C4-2B (cell line): ENCODE results near the gene DMPK.

Experiments used
- H3K27ac ChIP-seq: fragments of 450-650 bp; 2 replicates; pipeline ENCODE4 v1.5.1; 2017
- ZFX ChIP-seq: fragments of 450-650 bp; IDR thresholded peaks from 2 replicates; pipeline ENCODE4 v1.6.1; 2017
- TF ChIP-seq, protein P1 (sequence below): fragments of 450-650 bp; conservative IDR thresholded peaks from 2 replicates; pipeline ENCODE4 v1.5.1; 2017; ENCODE audit warnings: mild to moderate bottlenecking

Gene DMPK

DNA sequence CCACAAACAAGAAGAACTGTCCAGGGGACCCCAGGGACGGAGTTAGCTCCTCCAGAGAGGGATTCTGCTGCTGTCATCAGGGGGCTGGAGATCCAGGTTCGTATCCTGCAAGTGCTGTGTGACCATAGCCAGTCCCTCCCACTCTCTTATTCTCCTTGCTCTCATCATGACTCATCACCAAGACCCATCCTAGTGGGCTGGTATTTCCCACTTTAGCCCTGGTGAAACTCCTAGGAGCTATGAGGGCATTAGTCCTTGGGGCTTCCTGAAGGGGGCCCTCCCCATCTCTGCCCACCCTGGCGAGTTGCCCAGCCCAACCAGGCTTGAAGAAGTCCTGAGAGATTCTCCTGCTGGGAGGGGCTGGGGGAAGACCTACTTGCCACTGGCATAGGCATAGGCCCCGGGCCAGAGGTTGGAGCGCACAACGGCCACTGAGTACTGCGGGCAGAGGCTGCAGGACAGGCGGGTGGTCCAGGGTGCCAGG lies 17.8 kb upstream of the DMPK start:
- TF ChIP-seq, protein P1, sequence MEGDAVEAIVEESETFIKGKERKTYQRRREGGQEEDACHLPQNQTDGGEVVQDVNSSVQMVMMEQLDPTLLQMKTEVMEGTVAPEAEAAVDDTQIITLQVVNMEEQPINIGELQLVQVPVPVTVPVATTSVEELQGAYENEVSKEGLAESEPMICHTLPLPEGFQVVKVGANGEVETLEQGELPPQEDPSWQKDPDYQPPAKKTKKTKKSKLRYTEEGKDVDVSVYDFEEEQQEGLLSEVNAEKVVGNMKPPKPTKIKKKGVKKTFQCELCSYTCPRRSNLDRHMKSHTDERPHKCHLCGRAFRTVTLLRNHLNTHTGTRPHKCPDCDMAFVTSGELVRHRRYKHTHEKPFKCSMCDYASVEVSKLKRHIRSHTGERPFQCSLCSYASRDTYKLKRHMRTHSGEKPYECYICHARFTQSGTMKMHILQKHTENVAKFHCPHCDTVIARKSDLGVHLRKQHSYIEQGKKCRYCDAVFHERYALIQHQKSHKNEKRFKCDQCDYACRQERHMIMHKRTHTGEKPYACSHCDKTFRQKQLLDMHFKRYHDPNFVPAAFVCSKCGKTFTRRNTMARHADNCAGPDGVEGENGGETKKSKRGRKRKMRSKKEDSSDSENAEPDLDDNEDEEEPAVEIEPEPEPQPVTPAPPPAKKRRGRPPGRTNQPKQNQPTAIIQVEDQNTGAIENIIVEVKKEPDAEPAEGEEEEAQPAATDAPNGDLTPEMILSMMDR = no peak
- no peak for TF ChIP-seq ZFX
- no peak overlapping the region for H3K27ac ChIP-seq

DNA sequence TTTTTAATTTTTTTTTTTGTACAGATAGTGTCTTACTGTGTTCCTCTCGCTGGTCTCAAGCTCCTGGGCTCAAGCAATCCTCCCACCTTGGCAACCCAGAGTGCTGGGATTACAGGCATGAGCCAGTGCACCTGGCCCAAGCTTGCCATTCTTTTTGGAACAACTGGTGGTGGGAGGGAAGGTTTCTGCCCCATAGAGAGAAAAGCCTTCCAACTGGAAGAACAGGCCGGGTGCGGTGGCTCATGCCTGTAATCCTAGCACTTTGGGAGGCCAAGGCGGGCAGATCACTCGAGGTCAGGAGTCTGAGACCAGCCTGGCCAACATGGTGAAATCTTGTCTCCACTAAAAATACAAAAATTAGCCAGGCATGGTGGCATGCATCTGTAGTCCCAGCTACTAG lies 17.3 kb upstream of the DMPK start:
- H3K27ac ChIP-seq = peak overlapping the region; percentile 10; the same call in 1 of the 2 replicates

DNA sequence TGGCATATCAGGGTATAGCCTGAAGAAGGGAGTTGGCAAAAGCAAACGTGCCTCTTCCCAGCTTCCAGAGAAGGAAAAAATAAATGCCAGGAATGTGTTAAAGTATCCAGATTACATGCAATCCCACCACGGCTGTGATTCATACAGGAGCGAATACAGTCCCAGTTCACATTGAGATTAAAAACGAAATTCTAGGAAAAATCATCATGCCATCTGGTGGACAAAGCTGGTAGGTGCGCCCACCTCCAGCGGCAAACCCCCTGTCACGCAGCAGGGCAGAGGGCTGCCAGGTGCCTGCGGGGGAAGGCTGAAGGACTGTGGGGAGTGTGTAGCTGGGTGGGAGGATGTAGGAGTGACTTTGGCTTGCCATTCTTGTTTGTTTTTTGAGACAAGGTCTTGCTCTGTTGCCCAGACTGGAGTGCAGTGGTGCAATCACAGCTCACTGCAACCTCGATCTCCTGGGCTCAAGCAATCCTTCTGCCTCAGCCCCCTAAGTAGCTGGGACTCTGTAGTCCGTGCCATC lies 16.8 kb upstream of the DMPK start:
- no peak for TF ChIP-seq ZFX
- TF ChIP-seq, protein P1 = peak; percentile 76
- peak overlapping the region; percentile 10; the same call in 1 of the 2 replicates for H3K27ac ChIP-seq

DNA sequence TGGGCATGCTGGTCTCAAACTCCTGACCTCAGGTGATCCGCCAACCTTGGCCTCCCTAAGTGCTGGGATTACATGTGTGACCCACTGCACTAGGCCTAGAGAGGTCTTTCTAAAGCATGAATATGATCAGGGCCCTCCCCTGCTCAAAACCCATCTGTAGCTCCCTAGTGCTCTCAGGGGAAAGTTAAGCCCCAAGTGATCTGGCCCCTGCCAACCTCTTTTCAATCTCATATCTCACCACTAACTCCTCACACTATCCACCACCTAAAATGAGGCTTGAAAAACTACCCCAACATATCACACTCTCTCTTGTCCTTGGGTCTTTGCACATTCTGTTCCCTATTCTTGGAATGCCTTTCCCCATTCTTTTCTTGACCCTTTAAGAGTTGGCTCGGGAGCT lies 12.3 kb upstream of the DMPK start:
- no peak overlapping the region for H3K27ac ChIP-seq
- TF ChIP-seq, protein P1 = no peak
- TF ChIP-seq ZFX = no peak

DNA sequence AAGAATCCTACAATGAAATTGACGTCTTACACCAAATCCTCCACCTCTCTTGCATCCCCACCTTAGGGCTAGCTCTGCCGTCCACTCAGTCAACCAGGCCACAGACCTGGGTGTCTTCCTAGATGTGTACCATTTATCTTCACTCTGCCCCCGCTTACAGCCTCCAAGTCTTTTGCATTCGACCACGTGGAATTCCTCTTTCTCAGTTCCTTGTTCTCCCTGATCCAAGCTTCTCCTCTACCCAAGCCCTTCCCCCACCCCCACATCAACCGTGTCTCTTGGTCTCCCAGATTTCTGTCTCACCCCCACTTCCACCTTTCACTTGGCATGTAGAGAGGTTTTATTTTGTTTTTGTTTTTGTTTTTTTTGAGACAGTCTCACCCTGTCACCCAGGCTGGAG lies 11.6 kb upstream of the DMPK start:
- TF ChIP-seq ZFX = no peak
- TF ChIP-seq, protein P1 = no peak

DNA sequence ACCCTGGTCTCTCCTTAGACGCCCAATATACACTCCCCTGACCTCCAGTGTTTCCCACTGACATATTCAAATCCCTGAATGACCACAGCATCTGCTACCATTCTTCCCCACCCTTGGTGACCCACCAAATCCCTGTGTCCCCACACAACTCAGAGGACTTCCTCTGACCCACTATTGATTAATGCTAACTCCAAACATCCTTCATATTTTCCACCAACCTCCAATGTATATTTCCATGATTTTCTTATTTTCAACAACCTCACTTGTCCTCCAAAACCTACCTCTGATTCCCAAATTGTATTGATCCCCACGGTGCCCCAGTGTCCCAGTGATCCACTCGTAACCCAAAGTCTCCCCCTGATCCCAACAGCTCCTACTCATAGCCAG lies 10.9 kb upstream of the DMPK start:
- no peak overlapping the region for H3K27ac ChIP-seq
- TF ChIP-seq, protein P1 = no peak
- TF ChIP-seq ZFX = no peak

More for the DNA sequence above, 11.6 kb upstream of the DMPK start:
- H3K27ac ChIP-seq = no peak overlapping the region

DNA sequence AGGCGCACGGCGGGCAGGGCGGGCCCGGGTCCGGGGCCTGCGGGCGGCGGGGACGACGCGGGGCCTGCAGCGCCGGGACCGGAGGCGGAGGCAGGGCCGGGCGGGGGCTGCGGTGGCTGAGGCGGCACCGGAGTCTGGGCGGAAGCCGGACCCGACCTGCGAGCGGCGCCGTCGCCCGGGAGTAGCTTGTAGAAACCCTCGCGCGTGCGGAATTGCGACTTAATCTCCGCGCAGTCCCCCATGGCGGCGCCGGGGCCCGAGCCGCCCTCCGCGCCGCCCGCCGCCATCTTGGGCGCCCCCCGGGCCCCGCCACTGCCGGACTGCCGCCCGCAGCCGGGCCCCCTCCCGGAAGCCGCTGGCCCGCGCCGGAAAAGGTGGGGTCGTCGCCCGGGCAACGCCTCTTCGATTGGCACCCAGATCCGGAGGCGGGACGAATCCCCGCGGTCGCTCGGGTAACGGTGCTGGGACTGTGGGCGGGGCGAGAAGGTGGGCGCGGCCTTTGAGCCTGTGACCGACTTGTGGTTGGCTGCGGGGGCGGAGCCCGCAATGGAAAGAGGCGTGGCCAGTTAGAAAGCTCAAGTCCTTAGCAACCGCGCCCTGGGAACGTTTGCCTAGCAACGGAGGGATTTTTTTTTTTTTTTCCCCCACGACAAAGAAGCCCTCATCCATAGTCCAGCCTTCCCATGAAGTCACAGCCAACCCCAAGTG lies 10.3 kb upstream of the DMPK start, which contains the start of gene DMWD:
Gene DMWD, minus strand, starts transcription at position 376 of the 708 bp plus-strand sequence. Its CDS starts 89 bp downstream, at position 287.
- peak within 1 kb of the TSS; percentile 76 for H3K27ac ChIP-seq

More for the DNA sequence above, 10.3 kb upstream of the DMPK start, which contains the start of gene DMWD:
- TF ChIP-seq, protein P1 = no peak
- peak; percentile 39; the same call in 1 of the 2 replicates for TF ChIP-seq ZFX
